GM12878 (cell line): ENCODE data around the gene SURF6. TPM values are rescaled to one million over a fixed set of nuclear protein-coding genes. Genes with fewer than 3 reads are reported as not detected.
A peak's percentile ranks its signal among the peaks of the same experiment; 100 is the strongest.

Source experiments
- BACH1 ChIP-seq: fragments of 450-650 bp; IDR thresholded peaks from 2 replicates; pipeline ENCODE4 v1.6.1; 2017; ENCODE audit warnings: mild to moderate bottlenecking, borderline replicate concordance
- CEBPB ChIP-seq, 2 experiments: fragments of 150-350 bp in 1 of 2; IDR thresholded peaks; 2 replicates each; pipeline ENCODE4 v1.6.1; 2012 to 2014; ENCODE audit warnings: low read depth in 2 of 2, low read length in 2 of 2, borderline replicate concordance in 1 of 2, inconsistent platforms in 1 of 2
- KAT2A ChIP-seq: conservative IDR thresholded peaks from 2 replicates; pipeline ENCODE4 v1.6.1; 2011; ENCODE audit warnings: low read depth, low read length; ENCODE audit not compliant: control insufficient read depth
- KDM1A ChIP-seq: fragments of 200-600 bp; sonication (generic); IDR thresholded peaks from 2 replicates; pipeline ENCODE4 v1.6.1; 2016; ENCODE audit warnings: borderline replicate concordance
- MEF2A ChIP-seq: IDR thresholded peaks from 2 replicates; pipeline ENCODE4 v1.6.1; 2011; ENCODE audit warnings: low read depth, mild to moderate bottlenecking, low read length, moderate library complexity; ENCODE audit not compliant: insufficient read depth
- MEF2B ChIP-seq: fragments of 450-650 bp; IDR thresholded peaks from 2 replicates; pipeline ENCODE4 v1.6.1; 2018; ENCODE audit warnings: mild to moderate bottlenecking, moderate library complexity; ENCODE audit not compliant: partially characterized antibody, poor library complexity, severe bottlenecking
- MYB ChIP-seq: fragments of 150-350 bp; IDR thresholded peaks from 2 replicates; pipeline ENCODE4 v1.6.1; 2014; ENCODE audit warnings: mild to moderate bottlenecking, low read depth, low read length, borderline replicate concordance
- NFYA ChIP-seq: IDR thresholded peaks from 2 replicates; pipeline ENCODE4 v1.6.1; 2011; ENCODE audit warnings: low read depth, mild to moderate bottlenecking, low read length, improper control_type of control experiment, borderline replicate concordance
- NR2F1 ChIP-seq: fragments of 450-650 bp; conservative IDR thresholded peaks from 2 replicates; pipeline ENCODE4 v1.6.1; 2017; ENCODE audit warnings: mild to moderate bottlenecking
- STAT3 ChIP-seq: IDR thresholded peaks from 2 replicates; pipeline ENCODE4 v1.6.1; 2011; ENCODE audit warnings: low read depth, low read length, improper control_type of control experiment
- TARDBP ChIP-seq: IDR thresholded peaks from 2 replicates; pipeline ENCODE4 v1.6.1; 2016; ENCODE audit warnings: borderline replicate concordance
- USF2 ChIP-seq: IDR thresholded peaks from 2 replicates; pipeline ENCODE4 v1.6.1; 2011; ENCODE audit warnings: low read depth, low read length, improper control_type of control experiment, borderline replicate concordance
- YY1 ChIP-seq: IDR thresholded peaks from 2 replicates; pipeline ENCODE4 v1.6.1; 2011; ENCODE audit warnings: low read depth, mild to moderate bottlenecking, low read length
- ZNF274 ChIP-seq: IDR thresholded peaks from one replicate; pipeline ENCODE4 v1.8.0; 2011; ENCODE audit not compliant: insufficient read length, insufficient read depth
- ZNF384 ChIP-seq: IDR thresholded peaks from 2 replicates; pipeline ENCODE4 v1.6.1; 2012; ENCODE audit warnings: low read depth, mild to moderate bottlenecking, low read length, improper control_type of control experiment, borderline replicate concordance
- ZNF592 ChIP-seq: fragments of 450-650 bp; IDR thresholded peaks from 2 replicates; pipeline ENCODE4 v1.6.1; 2017; ENCODE audit warnings: mild to moderate bottlenecking, moderate library complexity
- polyA plus RNA-seq, 11 experiments: library from polyadenylated mRNA; depleted of rRNA in 4 of 11; unstranded in 6 of 11; stranded (reverse) in 5 of 11; fragments of >200 nt; fragmentation: Nextera tagmentation in 4 of 11; fragmentation: Illumina TruSeq in 1 of 11; extraction: Ambion mirVana in 4 of 11; extraction: Trizol in 1 of 11; gene quantifications; 1 replicate in 1 of 11; 2 replicates in 10 of 11; pipeline versions ENCODE4 v1.2.1 to v1.2.3, GENCODE V29; 2011 to 2016; ENCODE audit warnings: inconsistent platforms in 2 of 11, missing spikeins in 2 of 11, low read depth in 1 of 11
- total RNA-seq, 4 experiments: library from RNA; depleted of rRNA in 3 of 4; stranded (reverse); fragments of >200 nt in 3 of 4; fragmentation: Illumina TruSeq in 1 of 4; extraction: Trizol in 1 of 4; gene quantifications; 2 replicates each; pipeline versions ENCODE4 v1.2.1 to v1.2.3, GENCODE V29; 2013 to 2021
- TF ChIP-seq, protein P1 (sequence below): fragments of 450-650 bp; formaldehyde crosslinking; IDR thresholded peaks from 2 replicates; pipeline ENCODE4 v1.5.0; 2022; ENCODE audit warnings: mild to moderate bottlenecking, missing genetic modification characterization
- TF ChIP-seq, protein P2 (sequence below): fragments of 450-650 bp; formaldehyde crosslinking; IDR thresholded peaks from 2 replicates; pipeline ENCODE4 v1.4.0; 2022; ENCODE audit warnings: mild to moderate bottlenecking, moderate library complexity

SURF6 gene
- total and polyA plus RNA-seq, 10 of the 15 experiments (the other 5 are each of a cell fraction or from before 2014, with no cell fraction given): 2.2 to 27.2 (median 15.1) TPM

DNA sequence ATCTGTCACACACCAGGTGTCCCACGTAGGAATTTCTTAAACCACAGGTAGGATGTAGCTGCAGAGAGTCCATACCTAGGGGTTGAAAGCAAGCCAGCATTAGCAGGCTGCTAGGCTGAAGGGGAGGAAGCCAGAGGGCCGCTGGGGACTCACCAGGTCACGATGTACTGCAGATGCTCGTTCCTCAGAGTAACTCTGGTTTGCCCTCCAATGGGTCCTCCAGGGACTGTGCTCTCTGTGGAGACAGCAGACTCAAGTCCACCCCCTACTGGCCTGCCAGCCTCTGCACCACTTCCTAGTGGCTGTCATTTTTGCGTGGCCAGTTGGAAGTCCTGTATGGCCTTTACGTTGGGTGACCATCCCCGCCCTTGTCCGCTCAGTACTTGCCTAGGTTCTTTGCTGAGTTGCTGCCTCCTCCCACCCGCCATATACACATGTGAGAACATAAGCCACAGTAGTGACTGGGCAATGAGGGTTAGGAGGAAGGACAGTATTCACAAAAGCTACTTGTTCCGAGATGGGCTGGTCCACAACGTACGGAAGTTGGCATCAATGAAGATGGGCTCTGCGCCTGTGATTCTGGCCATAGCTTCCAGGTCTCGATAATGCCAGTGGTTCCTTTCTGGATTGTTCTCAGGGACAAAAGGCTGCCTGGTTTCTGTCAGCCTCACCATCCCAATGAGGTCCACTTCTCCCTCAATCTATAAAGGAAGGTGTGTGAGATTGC lies 16.1 kb upstream of the SURF6 start (continued):
- TF ChIP-seq, protein P1, sequence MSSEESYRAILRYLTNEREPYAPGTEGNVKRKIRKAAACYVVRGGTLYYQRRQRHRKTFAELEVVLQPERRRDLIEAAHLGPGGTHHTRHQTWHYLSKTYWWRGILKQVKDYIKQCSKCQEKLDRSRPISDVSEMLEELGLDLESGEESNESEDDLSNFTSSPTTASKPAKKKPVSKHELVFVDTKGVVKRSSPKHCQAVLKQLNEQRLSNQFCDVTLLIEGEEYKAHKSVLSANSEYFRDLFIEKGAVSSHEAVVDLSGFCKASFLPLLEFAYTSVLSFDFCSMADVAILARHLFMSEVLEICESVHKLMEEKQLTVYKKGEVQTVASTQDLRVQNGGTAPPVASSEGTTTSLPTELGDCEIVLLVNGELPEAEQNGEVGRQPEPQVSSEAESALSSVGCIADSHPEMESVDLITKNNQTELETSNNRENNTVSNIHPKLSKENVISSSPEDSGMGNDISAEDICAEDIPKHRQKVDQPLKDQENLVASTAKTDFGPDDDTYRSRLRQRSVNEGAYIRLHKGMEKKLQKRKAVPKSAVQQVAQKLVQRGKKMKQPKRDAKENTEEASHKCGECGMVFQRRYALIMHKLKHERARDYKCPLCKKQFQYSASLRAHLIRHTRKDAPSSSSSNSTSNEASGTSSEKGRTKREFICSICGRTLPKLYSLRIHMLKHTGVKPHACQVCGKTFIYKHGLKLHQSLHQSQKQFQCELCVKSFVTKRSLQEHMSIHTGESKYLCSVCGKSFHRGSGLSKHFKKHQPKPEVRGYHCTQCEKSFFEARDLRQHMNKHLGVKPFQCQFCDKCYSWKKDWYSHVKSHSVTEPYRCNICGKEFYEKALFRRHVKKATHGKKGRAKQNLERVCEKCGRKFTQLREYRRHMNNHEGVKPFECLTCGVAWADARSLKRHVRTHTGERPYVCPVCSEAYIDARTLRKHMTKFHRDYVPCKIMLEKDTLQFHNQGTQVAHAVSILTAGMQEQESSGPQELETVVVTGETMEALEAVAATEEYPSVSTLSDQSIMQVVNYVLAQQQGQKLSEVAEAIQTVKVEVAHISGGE: no peak
- no peak for TF ChIP-seq TARDBP
- no peak for TF ChIP-seq KDM1A
- no peak for TF ChIP-seq MYB
- TF ChIP-seq NR2F1: no peak
- TF ChIP-seq MEF2B: no peak
- TF ChIP-seq NFYA: no peak
- TF ChIP-seq ZNF274: no peak
- no peak for TF ChIP-seq CEBPB (IDR thresholded peaks at IDR 0.05; ENCODE audit: borderline replicate concordance in 1 of 2, low read depth in 2 of 2, low read length in 2 of 2)
- no peak for TF ChIP-seq ZNF384
- TF ChIP-seq, protein P2, sequence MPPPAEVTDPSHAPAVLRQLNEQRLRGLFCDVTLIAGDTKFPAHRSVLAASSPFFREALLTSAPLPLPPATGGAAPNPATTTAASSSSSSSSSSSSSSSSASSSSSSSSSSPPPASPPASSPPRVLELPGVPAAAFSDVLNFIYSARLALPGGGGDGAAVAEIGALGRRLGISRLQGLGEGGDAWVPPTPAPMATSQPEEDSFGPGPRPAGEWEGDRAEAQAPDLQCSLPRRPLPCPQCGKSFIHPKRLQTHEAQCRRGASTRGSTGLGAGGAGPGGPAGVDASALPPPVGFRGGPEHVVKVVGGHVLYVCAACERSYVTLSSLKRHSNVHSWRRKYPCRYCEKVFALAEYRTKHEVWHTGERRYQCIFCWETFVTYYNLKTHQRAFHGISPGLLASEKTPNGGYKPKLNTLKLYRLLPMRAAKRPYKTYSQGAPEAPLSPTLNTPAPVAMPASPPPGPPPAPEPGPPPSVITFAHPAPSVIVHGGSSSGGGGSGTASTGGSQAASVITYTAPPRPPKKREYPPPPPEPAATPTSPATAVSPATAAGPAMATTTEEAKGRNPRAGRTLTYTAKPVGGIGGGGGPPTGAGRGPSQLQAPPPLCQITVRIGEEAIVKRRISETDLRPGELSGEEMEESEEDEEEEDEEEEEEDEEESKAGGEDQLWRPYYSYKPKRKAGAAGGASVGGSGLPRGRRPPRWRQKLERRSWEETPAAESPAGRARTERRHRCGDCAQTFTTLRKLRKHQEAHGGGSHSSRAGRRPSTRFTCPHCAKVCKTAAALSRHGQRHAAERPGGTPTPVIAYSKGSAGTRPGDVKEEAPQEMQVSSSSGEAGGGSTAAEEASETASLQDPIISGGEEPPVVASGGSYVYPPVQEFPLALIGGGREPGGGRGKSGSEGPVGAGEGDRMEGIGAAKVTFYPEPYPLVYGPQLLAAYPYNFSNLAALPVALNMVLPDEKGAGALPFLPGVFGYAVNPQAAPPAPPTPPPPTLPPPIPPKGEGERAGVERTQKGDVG: no peak
- TF ChIP-seq USF2: no peak
- no peak for TF ChIP-seq MEF2A
- no peak for TF ChIP-seq STAT3
- TF ChIP-seq ZNF592: no peak
- TF ChIP-seq KAT2A: no peak
- no peak for TF ChIP-seq BACH1
- TF ChIP-seq YY1: 0 out of 2 replicates have a peak, but pooled peaks have one; percentile 25
